ENCODE data around the gene DNASE1L2.
A peak's percentile ranks its signal among the peaks of the same experiment; 100 is the strongest.
"Not testable (repeated sequence)": the region's sequence is repeated elsewhere in the genome, so short reads cannot be mapped to it uniquely, and the experiment has no call there.

DNASE1L2 gene

DNA sequence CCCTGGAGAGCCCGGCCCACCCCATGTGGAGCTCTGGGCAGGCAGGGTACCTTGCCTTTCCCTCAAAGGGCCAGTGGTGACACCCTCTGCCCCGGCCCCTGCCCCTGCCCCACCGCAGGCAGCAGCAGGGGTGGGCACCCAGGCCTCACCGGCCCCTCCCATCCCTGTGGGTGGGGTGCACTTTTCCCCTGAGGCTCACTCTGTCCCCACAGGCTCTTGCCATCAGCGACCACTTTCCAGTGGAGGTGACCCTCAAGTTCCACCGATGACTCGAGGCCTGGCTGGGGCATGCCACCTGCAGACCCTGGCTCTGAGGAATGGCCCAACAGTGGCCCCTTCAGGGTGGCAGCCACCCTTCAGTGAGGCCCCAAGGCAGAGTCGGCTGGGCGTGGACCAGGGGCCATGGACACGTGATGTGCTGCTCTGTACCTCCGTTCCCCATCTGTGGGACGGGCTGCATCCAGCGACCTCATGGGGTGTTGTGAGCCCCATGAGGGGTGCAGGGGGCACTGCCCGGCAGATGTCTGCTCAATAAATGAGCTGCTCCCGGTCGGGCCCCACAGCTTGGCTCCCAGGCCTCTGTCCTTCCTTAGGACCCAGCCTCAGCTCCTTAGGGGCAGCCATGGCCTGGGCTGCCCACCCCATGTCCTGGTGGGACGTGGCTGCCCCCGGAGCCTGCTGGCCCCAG is 2.0 kb downstream of the DNASE1L2 start:
- DNase-seq (ENCODE audit: low spot score), result no peak

DNA sequence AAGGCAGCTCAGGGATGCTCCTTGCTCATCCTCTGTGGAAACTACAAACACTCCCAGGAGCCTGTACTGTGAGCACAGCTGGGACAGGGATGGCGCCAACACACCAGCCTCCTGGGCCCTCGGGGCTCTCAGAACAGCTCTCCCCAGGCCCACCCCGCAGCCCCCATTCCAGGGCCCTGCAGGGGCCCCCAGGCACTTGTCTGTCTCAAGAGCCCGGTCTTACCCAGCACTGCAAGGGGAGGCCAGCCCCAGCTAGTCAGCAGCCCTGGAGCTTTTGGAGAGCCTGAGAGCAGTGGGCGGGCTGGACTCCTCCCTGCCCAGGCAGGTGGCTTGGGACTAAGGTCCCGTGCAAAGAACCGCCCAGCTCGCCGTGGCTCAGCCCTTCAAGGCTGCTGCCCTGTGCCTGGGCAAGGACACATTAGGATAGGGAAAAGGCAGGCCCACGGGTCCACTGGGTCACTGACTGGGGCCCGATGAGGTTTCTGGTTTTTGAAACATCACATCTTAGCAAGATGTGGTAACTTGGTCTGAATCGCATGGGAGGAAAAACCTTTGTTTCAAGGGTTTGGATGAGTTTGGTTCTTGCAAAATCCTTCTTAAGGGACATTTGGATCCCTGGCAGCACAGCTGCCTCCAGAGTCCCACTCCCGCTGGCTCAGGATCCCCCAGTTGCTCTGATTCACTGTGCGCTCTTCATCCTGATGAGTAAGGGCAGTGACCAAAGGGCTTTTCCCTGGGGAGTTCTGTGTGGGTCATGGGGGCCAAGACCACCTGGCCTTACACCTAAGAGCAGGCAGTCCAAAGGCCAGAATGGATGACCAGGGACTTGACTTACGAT is 2.8 kb downstream of the DNASE1L2 start:
- no peak for DNase-seq (ENCODE audit: low spot score)
- no peak for FAIRE-seq

More for the DNA sequence above, 2.0 kb downstream of the DNASE1L2 start:
- no peak for FAIRE-seq

DNA sequence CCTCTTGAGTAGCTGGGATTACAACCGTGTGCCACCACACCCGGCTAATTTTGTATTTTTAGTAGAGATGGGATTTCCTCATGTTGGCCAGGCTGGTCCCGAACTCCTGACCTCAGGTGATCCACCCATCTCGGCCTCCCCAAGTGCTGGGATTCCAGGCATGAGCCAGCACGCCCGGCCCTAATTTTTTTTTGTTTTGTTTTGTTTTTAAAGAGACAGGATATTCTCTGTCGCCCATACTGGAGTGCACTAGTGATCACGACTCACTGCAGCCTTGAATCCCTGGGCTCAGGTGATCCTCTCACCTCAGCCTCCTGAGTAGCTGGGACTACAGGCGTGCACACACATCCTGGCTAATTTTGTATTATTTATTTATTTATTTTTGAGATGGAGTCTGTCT is 4.1 kb downstream of the DNASE1L2 start:
- not testable (repeated sequence) for FAIRE-seq

DNA sequence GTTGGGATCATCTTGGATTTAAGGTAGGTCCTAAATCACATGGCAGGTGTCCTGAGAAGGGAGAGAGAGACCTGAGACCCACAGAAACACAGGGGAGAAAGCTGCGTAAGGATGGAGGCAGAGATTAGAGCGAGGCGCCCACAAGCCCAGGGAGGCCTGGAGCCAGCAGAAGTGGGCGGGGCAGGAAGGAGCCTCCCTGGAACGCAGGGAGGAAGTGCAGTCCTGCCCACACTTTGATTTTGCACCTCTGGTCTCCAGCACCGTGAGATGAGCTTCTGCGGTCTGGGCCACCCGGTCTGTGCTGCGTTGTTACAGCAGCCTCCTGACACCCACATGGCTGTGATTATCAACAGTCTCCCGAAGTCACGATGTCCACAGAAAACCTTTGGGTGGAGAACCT is 6.4 kb downstream of the DNASE1L2 start:
- no peak for DNase-seq (ENCODE audit: low spot score)
- no peak for FAIRE-seq

More for the DNA sequence above, 4.1 kb downstream of the DNASE1L2 start:
- DNase-seq (ENCODE audit: low spot score), result not testable (repeated sequence)

DNA sequence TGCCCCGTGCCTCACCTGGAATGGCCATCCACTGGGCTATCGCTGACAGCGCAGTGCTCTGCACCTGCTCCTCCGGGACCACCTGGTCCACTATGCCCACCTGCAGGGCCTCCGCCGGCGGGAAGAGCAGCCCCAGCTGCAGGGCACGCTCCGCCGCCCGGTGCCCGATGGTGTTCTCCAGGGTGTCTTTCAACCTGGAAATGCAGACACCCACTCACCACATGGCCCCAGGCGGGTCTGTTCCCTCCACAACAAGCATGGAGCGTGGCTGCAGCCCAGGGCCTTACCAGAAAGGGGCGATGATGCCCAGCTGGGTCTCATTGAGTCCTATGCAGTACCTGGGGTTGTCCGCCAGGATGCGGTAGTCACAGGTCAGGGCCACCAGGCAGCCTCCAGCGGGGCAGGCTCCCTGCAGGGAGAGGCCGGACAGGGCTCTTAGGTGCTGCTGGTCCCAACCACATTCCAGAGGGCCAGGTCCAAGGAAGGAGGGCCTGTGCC is 6.8 kb downstream of the DNASE1L2 start:
- DNase-seq (ENCODE audit: low spot score) (no peak), FAIRE-seq (no peak)

DNA sequence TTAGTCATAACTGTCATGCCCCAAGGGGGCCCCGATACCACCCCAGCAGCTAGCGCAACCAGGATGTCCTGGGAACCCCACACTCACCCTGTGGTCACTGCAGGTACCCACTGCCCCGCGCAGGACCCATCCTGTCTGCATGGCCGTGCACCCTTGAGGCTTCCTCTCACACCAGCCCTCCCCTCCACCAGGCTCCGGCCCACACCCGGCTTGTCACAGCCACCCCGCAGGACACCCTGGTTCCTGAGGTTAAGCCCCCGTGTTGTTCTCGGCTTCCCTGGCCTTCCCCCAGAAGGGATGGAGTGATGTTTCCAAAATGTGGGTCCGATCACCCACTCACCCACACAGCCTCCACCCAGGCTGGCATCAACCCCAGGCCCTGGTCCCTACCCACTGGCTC is 7.5 kb downstream of the DNASE1L2 start:
- FAIRE-seq, result no peak
- DNase-seq (ENCODE audit: low spot score), result no peak

DNA sequence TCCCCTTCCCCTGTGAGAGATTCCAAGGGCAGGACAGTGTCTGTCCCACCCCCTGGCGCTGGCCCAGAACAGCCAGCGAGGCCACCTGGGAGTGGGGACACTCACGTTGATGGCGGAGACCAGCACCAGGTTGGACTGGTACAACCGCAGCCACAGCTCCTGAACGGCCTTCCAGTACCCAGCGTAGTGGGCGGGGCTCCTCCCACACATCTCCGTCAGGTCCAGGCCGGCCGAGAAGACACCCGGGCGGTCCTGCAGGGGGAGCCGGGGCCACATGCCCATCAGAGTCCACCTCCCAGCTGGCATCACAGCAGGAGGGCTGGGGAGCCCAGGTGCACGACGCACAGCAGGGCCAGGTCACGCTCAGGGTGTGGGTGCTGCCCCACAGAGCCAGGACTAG is 8.1 kb downstream of the DNASE1L2 start:
- DNase-seq (ENCODE audit: low spot score) (no peak), FAIRE-seq (no peak)

DNA sequence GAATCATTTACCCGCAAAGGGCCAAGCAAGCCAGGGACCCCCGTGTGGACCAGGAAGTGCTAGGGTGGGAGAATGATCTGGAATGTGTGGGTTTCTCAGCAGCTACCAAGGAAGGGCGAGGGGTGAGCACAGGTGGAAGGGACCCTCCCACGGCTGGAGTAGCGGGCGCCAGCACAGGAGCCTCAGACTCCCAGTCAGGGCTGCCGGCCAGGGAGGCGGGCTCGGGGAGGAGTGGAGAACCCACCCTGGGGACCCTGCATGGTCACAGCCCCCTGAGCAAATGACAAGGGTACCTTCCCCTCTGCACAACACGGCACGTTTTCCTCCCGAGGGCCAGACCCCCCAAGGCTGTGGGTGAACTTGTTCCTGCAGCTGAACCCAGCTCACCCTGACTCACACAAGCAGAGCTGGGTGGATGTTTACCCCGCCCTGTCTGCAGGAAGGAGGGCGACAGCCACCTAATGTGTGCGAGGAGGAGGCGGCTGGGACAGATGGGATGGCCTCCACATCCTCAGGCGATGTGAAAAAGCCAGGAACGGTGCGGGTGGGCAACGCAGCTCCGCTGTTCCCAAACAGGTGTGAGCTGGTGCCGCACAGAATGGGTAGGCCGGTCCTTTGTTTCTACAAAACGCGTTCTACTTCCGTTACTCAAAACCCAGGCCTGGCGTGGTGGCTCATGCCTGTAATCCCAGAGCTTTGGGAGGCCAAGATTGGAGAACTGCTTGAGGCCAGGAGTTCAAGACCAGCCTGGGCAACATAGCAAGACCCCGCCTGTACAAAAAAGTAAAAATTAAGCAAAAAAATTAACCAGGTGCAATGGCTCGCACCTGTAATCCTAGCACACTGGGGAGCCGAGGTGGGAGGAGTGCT is 8.9 kb downstream of the DNASE1L2 start:
- DNase-seq (ENCODE audit: low spot score), result no peak
- no peak for FAIRE-seq

DNA sequence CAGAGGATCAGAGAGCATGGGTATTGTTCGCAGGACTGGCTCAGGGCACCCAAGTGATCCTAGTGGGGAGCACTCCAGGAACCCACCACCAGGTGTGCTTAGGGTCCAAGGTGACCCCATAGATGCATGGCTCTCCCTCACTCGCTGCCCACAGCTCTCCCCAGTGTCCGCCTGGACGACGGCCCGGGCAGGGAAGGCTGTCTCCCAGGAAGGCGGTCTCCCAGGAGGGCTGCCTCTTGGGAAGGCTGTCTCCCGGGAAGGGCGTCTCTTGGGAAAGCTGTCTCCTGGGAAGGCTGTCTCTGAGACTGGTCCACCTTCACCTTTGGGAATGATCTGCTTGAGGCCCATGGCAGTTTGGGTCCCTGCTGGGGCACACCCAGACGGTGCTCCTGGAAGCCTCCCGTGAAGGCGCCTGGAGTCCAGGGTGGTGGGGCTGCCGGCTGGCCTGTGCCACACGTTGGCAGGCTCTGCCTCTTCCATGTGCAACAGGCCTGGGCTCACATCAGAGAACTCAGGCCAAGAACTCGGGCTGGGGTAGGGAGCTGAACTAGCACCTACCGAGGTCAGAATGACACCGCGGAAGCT is 10.1 kb downstream of the DNASE1L2 start:
- DNase-seq (ENCODE audit: low spot score) (no peak), FAIRE-seq (no peak)

DNA sequence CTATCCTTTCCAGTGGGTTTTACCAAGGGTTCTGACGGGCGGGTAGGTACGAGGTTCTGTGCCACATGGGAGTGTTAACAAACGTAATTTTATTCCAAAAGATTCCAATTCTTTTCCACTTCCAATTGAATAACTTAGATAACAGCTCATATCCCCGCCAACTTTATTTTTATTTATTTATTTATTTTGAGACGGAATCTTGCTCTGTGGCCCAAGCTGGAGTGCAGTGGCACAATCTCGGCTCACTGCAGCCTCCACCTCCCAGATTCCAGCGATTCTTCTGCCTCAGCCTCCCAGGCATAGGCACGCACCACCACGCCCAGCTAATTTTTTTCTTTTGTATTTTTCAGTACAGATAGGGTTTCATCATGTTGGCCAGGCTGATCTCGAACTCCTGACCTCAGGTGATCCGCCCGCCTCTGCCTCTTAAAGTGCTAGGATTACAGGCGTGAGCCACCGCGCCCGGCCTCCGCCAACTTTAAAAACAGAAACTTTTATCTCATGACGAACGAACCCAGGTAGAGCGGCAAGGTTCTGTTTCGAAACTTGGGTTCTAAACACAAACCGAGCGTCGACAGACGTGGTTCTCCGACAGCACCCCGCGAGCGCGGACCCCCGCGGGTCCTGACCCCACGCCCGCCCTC is 14.5 kb downstream of the DNASE1L2 start:
- DNase-seq (ENCODE audit: low spot score) (peak; percentile 35), FAIRE-seq (no peak)

DNA sequence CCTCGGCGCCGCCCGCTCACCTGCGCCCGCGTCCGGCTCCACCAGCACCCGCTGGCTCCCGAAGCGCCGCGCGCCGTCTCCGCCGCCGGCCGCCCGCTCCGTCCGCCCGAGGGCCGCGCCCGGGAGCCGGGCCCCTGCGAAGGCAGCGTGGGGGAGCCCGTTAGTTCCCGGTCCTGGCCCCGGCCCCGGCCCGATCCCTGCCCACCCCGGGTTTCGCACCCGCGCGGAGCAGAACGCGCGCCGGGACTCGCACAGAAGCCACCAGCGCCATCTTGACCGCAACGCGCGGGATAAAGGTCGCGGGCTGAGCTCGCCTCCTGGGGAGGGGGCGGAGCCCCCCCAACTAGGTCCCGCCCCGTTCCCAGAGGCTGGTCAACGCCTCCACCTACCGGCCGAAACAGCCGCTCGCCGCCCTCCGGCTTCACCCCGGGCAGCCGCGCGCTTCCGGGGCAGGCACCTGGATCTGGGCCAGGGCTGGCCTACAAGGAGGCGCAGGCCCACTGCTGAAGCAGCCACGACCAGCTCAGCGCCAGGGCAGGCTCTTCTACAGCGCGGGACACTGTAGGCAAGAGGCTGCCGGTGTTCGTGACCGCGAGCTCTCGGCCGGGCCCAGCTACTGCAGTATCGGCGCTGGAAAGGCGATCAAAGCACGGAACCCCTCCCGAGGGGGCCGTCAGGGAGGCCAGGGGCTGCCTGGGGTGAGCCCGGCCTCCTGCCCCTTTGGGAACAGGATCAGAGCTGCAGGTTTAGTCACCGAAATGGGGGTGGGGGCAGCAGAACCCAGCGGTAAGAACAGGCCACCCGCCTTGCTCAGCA is 15.3 kb downstream of the DNASE1L2 start, which contains the start of gene ECI1:
Gene ECI1 (minus strand): TSS at position 292 of the 816 bp plus-strand sequence. CDS start 21 bp downstream, at position 271.
- DNase-seq (ENCODE audit: low spot score), result peak; percentile 94
- FAIRE-seq, result peak; percentile 85

DNA sequence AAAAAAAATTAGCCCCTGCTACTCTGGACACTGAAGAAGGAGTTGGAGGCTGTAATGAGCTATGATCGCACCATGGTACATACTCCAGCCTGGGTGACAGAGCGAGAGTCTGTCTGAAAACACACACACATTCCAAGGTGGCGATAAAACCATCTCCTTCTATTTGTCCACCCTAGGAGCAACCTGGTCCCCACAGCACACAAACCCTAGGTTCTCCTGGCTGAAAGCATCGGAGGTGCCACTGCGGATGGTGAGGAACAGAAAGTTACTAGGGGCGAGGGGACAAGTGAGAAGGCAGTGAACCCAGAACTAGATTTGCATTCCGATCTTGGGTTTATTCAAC is 16.5 kb downstream of the DNASE1L2 start:
- peak; percentile 30 for DNase-seq (ENCODE audit: low spot score)
- no peak for FAIRE-seq

DNA sequence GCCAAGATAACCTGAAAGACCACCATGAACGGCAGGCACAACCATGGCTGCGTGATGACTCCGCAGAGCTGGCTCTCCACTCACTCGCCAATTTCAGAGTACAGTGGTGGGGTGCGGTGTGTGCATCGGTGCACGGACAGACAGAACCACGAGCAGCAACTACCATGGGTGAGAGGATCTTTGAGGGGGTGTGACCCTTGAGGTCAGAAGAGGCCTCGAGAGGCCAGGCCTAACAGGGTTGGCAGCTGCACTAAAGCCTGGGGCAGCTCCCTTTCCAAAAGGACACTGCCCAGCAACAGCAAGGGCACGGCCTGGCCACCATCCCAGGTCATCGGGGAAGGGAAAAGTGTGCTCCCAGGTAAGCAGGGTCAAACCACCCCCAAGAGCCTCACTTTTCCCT is 17.0 kb downstream of the DNASE1L2 start:
- FAIRE-seq, result no peak

DNA sequence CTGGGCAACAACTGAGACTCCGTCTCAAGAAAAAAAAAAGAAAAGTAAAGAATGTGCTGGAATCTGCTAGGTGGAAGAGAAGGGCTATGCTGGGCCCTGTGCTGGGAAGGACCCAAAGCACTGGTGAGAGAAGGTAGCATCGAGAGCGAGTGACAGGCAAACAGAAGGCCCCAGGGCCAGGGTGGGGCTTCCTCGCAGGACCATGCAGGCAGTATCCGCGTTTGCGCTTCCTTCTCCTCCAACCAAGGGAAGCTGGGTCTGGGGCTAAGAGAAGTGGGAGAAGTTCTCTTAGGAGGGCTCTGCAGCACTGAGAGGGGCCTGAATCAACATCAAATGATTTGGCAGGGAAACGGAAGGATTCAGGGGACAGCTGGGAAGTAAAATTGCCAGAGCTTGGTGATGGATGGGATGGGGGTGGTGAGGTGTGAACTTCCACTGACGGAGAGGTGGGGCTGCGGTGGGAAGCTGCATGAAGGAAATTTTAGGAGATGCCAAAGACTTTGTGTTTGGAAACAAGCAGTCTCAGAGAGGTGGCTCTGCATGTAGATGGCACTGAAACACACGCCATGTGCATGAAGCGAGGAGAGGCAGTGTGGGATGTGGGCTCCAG is 20.4 kb downstream of the DNASE1L2 start:
- FAIRE-seq, result no peak
- DNase-seq (ENCODE audit: low spot score), result no peak

More for the DNA sequence above, 17.0 kb downstream of the DNASE1L2 start:
- no peak for DNase-seq (ENCODE audit: low spot score)

DNA sequence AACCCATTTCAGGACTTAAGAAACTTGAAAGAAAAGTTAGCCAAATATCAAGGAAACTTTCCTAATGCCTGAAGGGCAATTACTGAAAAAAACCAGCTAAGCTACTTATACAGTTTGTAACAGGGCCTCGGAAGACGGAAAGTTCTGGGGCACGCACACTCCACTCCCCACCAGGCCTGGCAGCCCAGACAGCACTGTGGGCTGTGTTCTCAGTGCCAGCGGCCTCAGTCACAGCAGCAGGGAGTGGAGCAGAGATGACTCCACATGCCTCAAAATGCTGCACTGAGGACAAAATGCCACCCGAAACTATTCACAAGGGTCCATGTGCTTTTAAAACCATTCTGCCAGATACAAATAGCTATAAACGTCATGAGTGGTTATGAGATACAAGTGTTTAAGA is 21.5 kb downstream of the DNASE1L2 start:
- FAIRE-seq (no peak), DNase-seq (ENCODE audit: low spot score) (no peak)

DNA sequence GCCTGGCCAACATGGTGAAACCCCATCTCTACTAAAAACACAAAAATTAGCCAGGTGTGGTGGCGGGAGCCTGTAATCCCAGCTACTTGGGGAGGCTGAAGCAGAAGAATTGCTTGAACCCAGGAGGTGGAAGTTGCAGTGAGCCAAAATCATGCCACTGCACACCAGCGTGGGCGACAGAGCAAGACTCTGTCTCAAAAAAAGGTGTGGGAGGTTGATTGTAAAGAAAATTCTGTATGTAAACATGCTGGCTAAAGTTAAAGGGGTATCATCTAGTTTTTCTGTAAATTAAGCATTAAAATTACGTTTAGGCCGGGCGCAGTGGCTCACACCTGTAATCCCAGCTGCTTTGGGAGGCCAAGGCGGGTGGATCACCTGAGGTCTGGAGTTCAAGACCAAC is 22.3 kb downstream of the DNASE1L2 start:
- DNase-seq (ENCODE audit: low spot score); FAIRE-seq: not testable (repeated sequence)

DNA sequence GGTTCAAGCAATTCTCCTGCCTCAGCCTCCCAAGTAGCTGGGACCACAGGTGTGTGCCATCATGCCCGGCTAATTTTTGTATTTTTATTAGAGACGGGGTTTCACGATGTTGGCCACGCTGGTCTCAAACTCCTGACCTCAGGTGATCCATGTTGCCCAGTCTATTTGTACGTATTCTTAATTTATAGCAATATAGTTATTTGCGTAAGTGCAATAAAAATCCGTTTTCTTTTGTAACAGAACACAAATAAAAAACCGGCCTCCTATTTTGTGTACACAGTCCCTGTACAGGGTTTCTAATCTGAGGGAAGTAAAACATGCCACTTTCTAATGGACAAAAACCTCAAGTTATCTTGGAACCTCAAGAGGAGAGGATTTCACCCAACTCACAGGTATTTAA is 24.0 kb downstream of the DNASE1L2 start:
- DNase-seq (ENCODE audit: low spot score) (no peak), FAIRE-seq (no peak)

DNA sequence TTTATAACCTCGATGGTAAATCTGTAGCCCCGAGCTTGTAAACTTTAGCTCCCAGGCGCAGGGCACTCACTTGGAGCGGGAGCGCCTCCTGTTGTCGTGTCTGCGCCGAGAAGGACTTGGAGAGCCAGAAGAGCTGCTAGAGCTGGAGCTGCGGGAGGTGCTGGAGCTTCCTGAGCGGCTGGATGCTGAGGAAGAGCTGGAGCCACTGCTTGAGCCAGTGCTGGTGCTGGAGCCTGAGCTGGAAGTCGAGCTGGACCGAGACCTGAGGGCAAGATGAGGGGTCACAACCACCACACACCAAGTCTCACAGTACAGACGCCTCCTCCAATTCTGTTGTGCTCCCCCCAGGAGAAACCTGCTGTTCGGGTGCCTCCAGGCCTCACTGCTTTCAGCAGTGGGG is 26.8 kb downstream of the DNASE1L2 start:
- not testable (repeated sequence) for DNase-seq (ENCODE audit: low spot score); FAIRE-seq

DNA sequence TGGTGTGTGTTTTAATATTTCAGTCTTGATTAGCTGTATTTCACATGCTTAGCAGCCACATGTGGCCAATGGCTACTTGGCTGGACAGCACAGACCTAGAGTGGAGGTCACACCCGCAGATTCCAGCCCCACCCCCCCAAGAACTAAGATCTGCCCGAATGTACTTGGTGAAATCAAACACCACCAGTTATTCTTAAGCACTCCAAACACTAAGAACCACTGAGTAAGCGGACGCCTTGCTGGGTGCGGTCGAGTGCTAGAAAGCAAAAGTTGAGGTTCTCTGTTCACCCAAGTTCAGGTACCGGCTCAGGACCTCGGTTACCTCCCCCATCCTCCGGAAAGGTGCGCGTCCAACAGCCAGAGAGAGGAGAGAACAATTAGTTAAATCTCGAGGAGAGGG is 30.6 kb downstream of the DNASE1L2 start:
- FAIRE-seq; DNase-seq (ENCODE audit: low spot score): not testable (repeated sequence)

Measured in RCC 7860 (cell line).